PC-3 (cell line): ENCODE measurements around the gene RNF123.

Experiments
- CTCF ChIP-seq: fragments of 300-600 bp; sonication (generic); conservative IDR thresholded peaks from 2 replicates; pipeline ENCODE4 v1.5.1; 2017; ENCODE audit warnings: antibody characterized with exemption, low read depth, mild to moderate bottlenecking, low read length
- EZH2 ChIP-seq: fragments of 300-600 bp; sonication (generic); IDR thresholded peaks from one replicate; pipeline ENCODE4 v1.6.1; 2017; ENCODE audit warnings: antibody characterized with exemption, mild to moderate bottlenecking, low read length; ENCODE audit not compliant: unreplicated experiment

GRCh38 chr3:49759226-49759625 is 69.9 kb downstream of the RNF123 start:
- no peak for TF ChIP-seq EZH2
- TF ChIP-seq CTCF: no peak
